HEK293 (cell line): Measurements from ENCODE around the gene PAGE2B.

Source experiments
- CTCF ChIA-PET: fragments of 350-600 bp; formaldehyde crosslinking; extraction: SDS; loops from one replicate; lab custom pipeline; 2021; ENCODE audit warnings: antibody characterized with exemption; lab: Yijun Ruan, JAX
- POLR2A ChIA-PET: fragments of 300-600 bp; formaldehyde crosslinking; extraction: SDS; loops from one replicate; lab custom pipeline; 2020; ENCODE audit warnings: antibody characterized with exemption, inconsistent platforms; lab: Yijun Ruan, JAX
- H3K27ac ChIP-seq: fragments of 200-500 bp; sonication (Bioruptor generic); 2 replicates; pipeline ENCODE4 v1.5.1; 2014; ENCODE audit warnings: low read depth, low read length, control low read depth, inconsistent platforms; ENCODE audit errors: extremely low read depth
- H3K36me3 ChIP-seq, 2 experiments: fragments of 200-500 bp in 1 of 2; sonication (Bioruptor generic) in 1 of 2; 1 replicate in 1 of 2; 2 replicates in 1 of 2; pipeline ENCODE4 v1.5.1; 2014 to 2017; ENCODE audit warnings: inconsistent platforms in 2 of 2, low read length in 2 of 2; ENCODE audit not compliant: control insufficient read depth in 2 of 2, insufficient read depth in 1 of 2
- H3K4me1 ChIP-seq: fragments of 200-500 bp; sonication (Bioruptor generic); 2 replicates; pipeline ENCODE4 v1.5.1; 2014; ENCODE audit warnings: mild to moderate bottlenecking, low read length, inconsistent platforms; ENCODE audit not compliant: control insufficient read depth, insufficient read depth
- H3K4me3 ChIP-seq: 2 replicates; pipeline ENCODE4 v1.5.1; 2011; ENCODE audit warnings: low read depth, mild to moderate bottlenecking, control low read depth, low read length, moderate library complexity
- H3K9me3 ChIP-seq: fragments of 200-500 bp; sonication (Bioruptor generic); 2 replicates; pipeline ENCODE4 v1.5.1; 2014; ENCODE audit warnings: low read depth, low read length, inconsistent platforms; ENCODE audit not compliant: control insufficient read depth, insufficient read depth
- IKZF3 ChIP-seq: fragments of 450-650 bp; IDR thresholded peaks from 2 replicates; pipeline ENCODE4 v1.5.0; 2018; ENCODE audit warnings: missing biosample characterization, mild to moderate bottlenecking, missing genetic modification characterization, moderate library complexity
- KLF10 ChIP-seq: fragments of 450-650 bp; IDR thresholded peaks from 2 replicates; pipeline ENCODE4 v1.5.1; 2018; ENCODE audit warnings: missing biosample characterization, mild to moderate bottlenecking, missing genetic modification characterization
- MEIS1 ChIP-seq: sonication (generic); formaldehyde crosslinking; IDR thresholded peaks from 2 replicates; pipeline ENCODE4 v1.8.1; 2022; ENCODE audit warnings: missing genetic modification reagents, mild to moderate bottlenecking, borderline replicate concordance
- OSR2 ChIP-seq: fragments of 450-650 bp; formaldehyde crosslinking; IDR thresholded peaks from 2 replicates; pipeline ENCODE4 v1.5.1; 2016; ENCODE audit warnings: missing biosample characterization, missing genetic modification characterization
- PRDM10 ChIP-seq: fragments of 450-650 bp; formaldehyde crosslinking; IDR thresholded peaks from 2 replicates; pipeline ENCODE4 v1.5.1; 2016; ENCODE audit warnings: missing biosample characterization, missing genetic modification characterization
- SETDB1 ChIP-seq: IDR thresholded peaks from one replicate; pipeline ENCODE4 v1.6.1; 2017; ENCODE audit warnings: mild to moderate bottlenecking, low read length, moderate library complexity, mixed read lengths; ENCODE audit not compliant: insufficient read length
- ZBTB10 ChIP-seq: fragments of 450-650 bp; formaldehyde crosslinking; IDR thresholded peaks from 2 replicates; pipeline ENCODE4 v1.5.1; 2016; ENCODE audit warnings: missing biosample characterization, missing genetic modification characterization
- ZBTB20 ChIP-seq: fragments of 450-650 bp; formaldehyde crosslinking; IDR thresholded peaks from 2 replicates; pipeline ENCODE4 v1.5.1; 2016; ENCODE audit warnings: missing biosample characterization, missing genetic modification characterization
- ZNF133 ChIP-seq: fragments of 450-650 bp; formaldehyde crosslinking; IDR thresholded peaks from 2 replicates; pipeline ENCODE4 v1.5.1; 2016; ENCODE audit warnings: missing biosample characterization, missing genetic modification characterization
- ZNF155 ChIP-seq: fragments of 450-650 bp; formaldehyde crosslinking; IDR thresholded peaks from 2 replicates; pipeline ENCODE4 v1.5.1; 2016; ENCODE audit warnings: missing biosample characterization, missing genetic modification characterization
- ZNF174 ChIP-seq: fragments of 450-650 bp; formaldehyde crosslinking; IDR thresholded peaks from 2 replicates; pipeline ENCODE4 v1.5.0; 2017; ENCODE audit warnings: missing biosample characterization, mild to moderate bottlenecking, missing genetic modification characterization
- ZNF184 ChIP-seq: fragments of 450-650 bp; IDR thresholded peaks from 2 replicates; pipeline ENCODE4 v1.5.1; 2018; ENCODE audit warnings: missing biosample characterization, mild to moderate bottlenecking, missing genetic modification characterization
- ZNF274 ChIP-seq, 2 experiments: fragments of 200-500 bp in 1 of 2; fragments of 450-650 bp in 1 of 2; sonication (Bioruptor generic) in 1 of 2; formaldehyde crosslinking in 1 of 2; IDR thresholded peaks; 2 replicates each; pipeline versions ENCODE4 v1.5.1 to v1.6.1; 2014 to 2016; ENCODE audit warnings: borderline replicate concordance in 1 of 2, inconsistent platforms in 1 of 2, low read length in 1 of 2, missing biosample characterization in 1 of 2, missing genetic modification characterization in 1 of 2
- ZNF302 ChIP-seq: fragments of 450-650 bp; formaldehyde crosslinking; IDR thresholded peaks from 2 replicates; pipeline ENCODE4 v1.5.1; 2016; ENCODE audit warnings: missing biosample characterization, missing genetic modification characterization, low read depth
- ZNF394 ChIP-seq: fragments of 450-650 bp; formaldehyde crosslinking; IDR thresholded peaks from 2 replicates; pipeline ENCODE4 v1.5.1; 2016; ENCODE audit warnings: missing biosample characterization, missing genetic modification characterization, mild to moderate bottlenecking, moderate library complexity, borderline replicate concordance
- ZNF501 ChIP-seq: fragments of 450-650 bp; formaldehyde crosslinking; IDR thresholded peaks from 2 replicates; pipeline ENCODE4 v1.5.1; 2016; ENCODE audit warnings: missing biosample characterization, missing genetic modification characterization
- ZNF513 ChIP-seq: fragments of 450-650 bp; IDR thresholded peaks from 2 replicates; pipeline ENCODE4 v1.5.1; 2018; ENCODE audit warnings: missing biosample characterization, missing genetic modification characterization
- ZNF571 ChIP-seq: fragments of 450-650 bp; formaldehyde crosslinking; IDR thresholded peaks from 2 replicates; pipeline ENCODE4 v1.5.0; 2017; ENCODE audit warnings: missing biosample characterization, missing genetic modification characterization
- ZNF610 ChIP-seq: fragments of 450-650 bp; formaldehyde crosslinking; IDR thresholded peaks from 2 replicates; pipeline ENCODE4 v1.5.1; 2016; ENCODE audit warnings: missing biosample characterization, missing genetic modification characterization, borderline replicate concordance
- ZNF701 ChIP-seq: fragments of 450-650 bp; formaldehyde crosslinking; IDR thresholded peaks from 2 replicates; pipeline ENCODE4 v1.5.1; 2016; ENCODE audit warnings: missing biosample characterization, missing genetic modification characterization

PAGE2B gene

GRCh38 chrX:55028040-55028439 lies 46.8 kb upstream of the PAGE2B start:
- H3K4me3 ChIP-seq: no peak overlapping the region
- ChIA-PET POLR2A (no interaction called here), CTCF (interaction anchor here (0.8 kb wide), 1 partner anchor 29 kb away, joined by 3 read pairs; no protein-coding TSS in a partner anchor)
- TF ChIP-seq ZNF274 (IDR thresholded peaks at IDR 0.05; ENCODE audit: low read length) (no peak), ZNF274 (tag by site-specific recombination; IDR thresholded peaks at IDR 0.05; ENCODE audit: borderline replicate concordance) (no peak), ZNF610 (tag by site-specific recombination) (no peak), SETDB1 (no peak), ZNF133 (tag by site-specific recombination) (no peak), MEIS1 (CRISPR knock-in tag) (no peak), ZNF302 (tag by site-specific recombination) (no peak)
- no peaks in the 10 kb centered on the region for H3K9me3 ChIP-seq
- no peak overlapping the region for H3K27ac ChIP-seq
- H3K4me1 ChIP-seq: no peaks in the 10 kb centered on the region
- H3K36me3 ChIP-seq: no peaks in the 10 kb centered on the region

GRCh38 chrX:55028611-55029010 lies 46.2 kb upstream of the PAGE2B start:
- no peaks in the 10 kb centered on the region for H3K36me3 ChIP-seq
- TF ChIP-seq PRDM10: no peak
- TF ChIP-seq KLF10 (tag by site-specific recombination): no peak
- TF ChIP-seq ZNF155: no peak
- no peak for TF ChIP-seq ZNF571 (tag by site-specific recombination)
- TF ChIP-seq ZBTB20 (tag by site-specific recombination): no peak
- no peak for TF ChIP-seq OSR2 (tag by site-specific recombination)
- TF ChIP-seq ZNF184: no peak
- no peak for TF ChIP-seq ZNF394
- no peak for TF ChIP-seq ZNF501
- no peak for TF ChIP-seq ZBTB10 (tag by site-specific recombination)
- no peak for TF ChIP-seq ZNF174 (tag by site-specific recombination)
- no peak for TF ChIP-seq ZNF701 (tag by site-specific recombination)
- no peak for TF ChIP-seq ZNF513 (tag by site-specific recombination)
- TF ChIP-seq IKZF3 (tag by site-specific recombination): no peak
- no peak overlapping the region for H3K27ac ChIP-seq
- no peaks in the 10 kb centered on the region for H3K4me1 ChIP-seq
- ChIA-PET CTCF (interaction anchor here (0.6 kb wide), 1 partner anchor 444 kb away, joined by 3 read pairs; no protein-coding TSS in a partner anchor), POLR2A (no interaction called here)
- no peaks in the 10 kb centered on the region for H3K9me3 ChIP-seq
- no peak overlapping the region for H3K4me3 ChIP-seq
